ENCODE measurements around the gene TNFRSF25.
A peak's percentile ranks its signal among the peaks of the same experiment; 100 is the strongest.

Gene TNFRSF25

GRCh38 chr1:6466023-6466422 lies at the start of gene TNFRSF25:
TNFRSF25 (minus strand) TSS chr1:6466173; CDS start chr1:6466107, 66 bp downstream.
- DNase-seq = peak; percentile 56 to 73

- DNase-seq = no peak
These were observed 49.8 kb upstream of the TNFRSF25 start for GRCh38 chr1:6515771-6516170.

- no peak for DNase-seq
These were observed 47.4 kb upstream of the TNFRSF25 start for GRCh38 chr1:6513320-6513801.

- DNase-seq = no peak
These were observed 46.9 kb upstream of the TNFRSF25 start for GRCh38 chr1:6512908-6513280.

- DNase-seq = no peak
These were observed 46.4 kb upstream of the TNFRSF25 start for GRCh38 chr1:6512245-6512907.

- no peak for DNase-seq
These were observed 45.7 kb upstream of the TNFRSF25 start for GRCh38 chr1:6511561-6512244.

GRCh38 chr1:6511056-6511455 lies 45.1 kb upstream of the TNFRSF25 start:
- no peak for DNase-seq

- no peak for DNase-seq
These were observed 44.5 kb upstream of the TNFRSF25 start for GRCh38 chr1:6510493-6510892.

- no peak for DNase-seq
These were observed 43.9 kb upstream of the TNFRSF25 start for GRCh38 chr1:6509919-6510291.

- DNase-seq = no peak
These were observed 43.4 kb upstream of the TNFRSF25 start for GRCh38 chr1:6509220-6509918.

GRCh38 chr1:6508816-6509189 lies 42.8 kb upstream of the TNFRSF25 start:
- DNase-seq = no peak

- DNase-seq = no peak
These were observed 42.3 kb upstream of the TNFRSF25 start for GRCh38 chr1:6508154-6508815.

GRCh38 chr1:6507461-6507911 lies 41.5 kb upstream of the TNFRSF25 start:
- no peak for DNase-seq

GRCh38 chr1:6507037-6507428 lies 41.1 kb upstream of the TNFRSF25 start:
- DNase-seq = no peak

GRCh38 chr1:6506210-6507036 lies 40.5 kb upstream of the TNFRSF25 start:
- no peak for DNase-seq

GRCh38 chr1:6505367-6506209 lies 39.6 kb upstream of the TNFRSF25 start:
- no peak for DNase-seq

GRCh38 chr1:6504887-6505286 lies 38.9 kb upstream of the TNFRSF25 start:
- no peak for DNase-seq

GRCh38 chr1:6503884-6504602 lies 38.1 kb upstream of the TNFRSF25 start:
- DNase-seq = no peak

- DNase-seq = no peak
These were observed 36.3 kb upstream of the TNFRSF25 start for GRCh38 chr1:6502000-6502891.
